HCT116 (cell line): ENCODE data around the gene GIPC3. TPM values are rescaled to one million over a fixed set of nuclear protein-coding genes. Genes with fewer than 3 reads are reported as not detected.

Source experiments
- ATAC-seq: fragments of 200-7000 bp; cut with Tn5 transposase; 2 replicates; pipeline ENCODE4 v1.9.1; 2020; ENCODE audit warnings: mild to moderate bottlenecking, moderate library complexity
- BruUV-seq: library from RNA; stranded (reverse); fragments of 400-500 nt; replicated peaks from 2 replicates; lab custom pipeline; 2021; lab: Mats Ljungman, UMichigan
- CTCF ChIA-PET: fragments of 300-600 bp; sonication (Branson Sonifier 250); formaldehyde crosslinking; loops from one replicate; lab custom pipeline; 2021; ENCODE audit warnings: antibody characterized with exemption; lab: Charles Lee
- POLR2A ChIA-PET: fragments of 300-600, 350-600 bp; sonication (Branson Sonifier 250); formaldehyde crosslinking; loops from one replicate; lab custom pipeline; 2021; ENCODE audit warnings: antibody characterized with exemption; lab: Charles Lee
- RAD21 ChIA-PET, 2 experiments: fragments of 300-600 bp; sonication (Branson Sonifier 250); formaldehyde crosslinking; loops; one replicate each; lab custom pipeline; 2023; ENCODE audit warnings: low total read pairs in 2 of 2; ENCODE audit not compliant: uncharacterized antibody in 2 of 2, unreplicated experiment in 2 of 2, low non-redundant PET in 1 of 2; lab: Charles Lee
- DNase-seq: peaks from one replicate; pipeline ENCODE4 v3.0.0-alpha.2; 2010; ENCODE audit warnings: low read depth, low spot score
- H2AFZ ChIP-seq: fragments of 200-600 bp; shearing (Covaris generic), sonication (generic); 2 replicates; pipeline ENCODE4 v1.6.1; 2017; ENCODE audit warnings: low read depth, mixed run types, mixed read lengths, antibody characterized with exemption, low read length; ENCODE audit not compliant: poor library complexity, severe bottlenecking
- H3K27ac ChIP-seq: 2 replicates; pipeline ENCODE4 v1.5.1; 2012; ENCODE audit warnings: low read depth, low read length
- H3K27me3 ChIP-seq: fragments of 200-600 bp; sonication (generic); 2 replicates; pipeline ENCODE4 v1.6.1; 2016; ENCODE audit warnings: mixed run types, low read length, mixed read lengths; ENCODE audit not compliant: insufficient read depth
- H3K36me3 ChIP-seq, 2 experiments: fragments of 200-500 bp in 1 of 2; fragments of 200-600 bp in 1 of 2; sonication (Bioruptor generic) in 1 of 2; sonication (generic) in 1 of 2; 2 replicates each; pipeline versions ENCODE4 v1.5.1 to v1.6.1; 2014 to 2016; ENCODE audit warnings: low read length in 2 of 2, inconsistent platforms in 1 of 2, mixed read lengths in 1 of 2, mixed run types in 1 of 2; ENCODE audit not compliant: insufficient read depth in 2 of 2, control insufficient read depth in 1 of 2
- H3K4me1 ChIP-seq, 2 experiments: fragments of 200-600 bp in 1 of 2; sonication (generic) in 1 of 2; 2 replicates each; pipeline versions ENCODE4 v1.5.1 to v1.6.1; 2012 to 2017; ENCODE audit warnings: low read length in 2 of 2, inconsistent platforms in 1 of 2, mild to moderate bottlenecking in 1 of 2, mixed read lengths in 1 of 2, mixed run types in 1 of 2, moderate library complexity in 1 of 2; ENCODE audit not compliant: insufficient read depth in 2 of 2, control insufficient read depth in 1 of 2
- H3K4me2 ChIP-seq: fragments of 200-600 bp; sonication (generic); 2 replicates; pipeline ENCODE4 v1.6.1; 2017; ENCODE audit warnings: mixed run types, low read length, mixed read lengths
- H3K4me3 ChIP-seq, 2 experiments: fragments of 200-600 bp in 1 of 2; sonication (generic) in 1 of 2; replicated peaks in 1 of 2; 2 replicates each; pipeline ENCODE4 v1.5.1; 2011 to 2016; ENCODE audit warnings: low read length in 2 of 2, control low read depth in 1 of 2, low read depth in 1 of 2, mild to moderate bottlenecking in 1 of 2, mixed read lengths in 1 of 2, mixed run types in 1 of 2
- H3K79me2 ChIP-seq: fragments of 200-600 bp; sonication (generic); 2 replicates; pipeline ENCODE4 v1.6.1; 2017; ENCODE audit warnings: mild to moderate bottlenecking, mixed run types, low read length, moderate library complexity, mixed read lengths; ENCODE audit not compliant: insufficient read depth
- H3K9ac ChIP-seq: fragments of 200-600 bp; sonication (generic); 2 replicates; pipeline ENCODE4 v1.6.1; 2016; ENCODE audit warnings: low read length, mixed read lengths
- H3K9me2 ChIP-seq: fragments of 200-600 bp; sonication (generic), shearing (Covaris generic); 2 replicates; pipeline ENCODE4 v1.6.1; 2017; ENCODE audit warnings: mixed run types, mild to moderate bottlenecking, moderate library complexity; ENCODE audit not compliant: insufficient read depth
- H3K9me3 ChIP-seq, 2 experiments: fragments of 200-500 bp in 1 of 2; fragments of 200-600 bp in 1 of 2; sonication (Bioruptor generic) in 1 of 2; sonication (generic) in 1 of 2; 2 replicates each; pipeline ENCODE4 v1.6.1; 2014 to 2017; ENCODE audit warnings: low read length in 2 of 2, mixed read lengths in 2 of 2, inconsistent platforms in 1 of 2, low read depth in 1 of 2, mild to moderate bottlenecking in 1 of 2, mixed run types in 1 of 2, moderate library complexity in 1 of 2; ENCODE audit not compliant: control insufficient read depth in 1 of 2, insufficient read depth in 1 of 2
- H4K20me1 ChIP-seq: fragments of 200-600 bp; sonication (generic), shearing (Covaris generic); 2 replicates; pipeline ENCODE4 v1.6.1; 2017; ENCODE audit warnings: mixed run types, mild to moderate bottlenecking, moderate library complexity; ENCODE audit not compliant: insufficient read depth
- CBX3 ChIP-seq: IDR thresholded peaks from 2 replicates; pipeline ENCODE4 v1.6.1; 2012; ENCODE audit warnings: low read depth
- CEBPB ChIP-seq: IDR thresholded peaks from 2 replicates; pipeline ENCODE4 v1.6.1; 2012; ENCODE audit warnings: low read depth
- ELF1 ChIP-seq: IDR thresholded peaks from 2 replicates; pipeline ENCODE4 v1.6.1; 2012; ENCODE audit warnings: low read depth, borderline replicate concordance
- EZH2 ChIP-seq: fragments of 200-600 bp; sonication (generic); IDR thresholded peaks from 2 replicates; pipeline ENCODE4 v1.6.1; 2017; ENCODE audit warnings: antibody characterized with exemption, mixed run types
- POLR2AphosphoS5 ChIP-seq: IDR thresholded peaks from 2 replicates; pipeline ENCODE4 v1.6.1; 2011; ENCODE audit warnings: mild to moderate bottlenecking, low read depth, low read length, moderate library complexity
- TCF7L2 ChIP-seq: IDR thresholded peaks from 2 replicates; pipeline ENCODE4 v1.7.0; 2011; ENCODE audit warnings: borderline replicate concordance, inconsistent platforms; ENCODE audit not compliant: insufficient read depth, insufficient read length; ENCODE audit errors: extremely low read depth
- YY1 ChIP-seq: IDR thresholded peaks from 2 replicates; pipeline ENCODE4 v1.6.1; 2011; ENCODE audit warnings: low read length, low read depth, moderate library complexity, mild to moderate bottlenecking; ENCODE audit not compliant: insufficient replicate concordance; ENCODE audit errors: extremely low read depth
- ZNF274 ChIP-seq: fragments of 200-500 bp; sonication (Bioruptor generic); IDR thresholded peaks from 2 replicates; pipeline ENCODE4 v1.6.1; 2014; ENCODE audit warnings: mild to moderate bottlenecking, low read depth, low read length, inconsistent platforms
- intact Hi-C: fragments of 100-400 bp; cut with micrococcal nuclease; formaldehyde crosslinking; loops from 2 replicates; pipeline ENCODE4 v1.10.0; 2022
- total RNA-seq: library from RNA; stranded (reverse); gene quantifications from one replicate; pipeline ENCODE4 v1.2.1, GENCODE V29; 2021; ENCODE audit not compliant: unreplicated experiment
- TF ChIP-seq, protein P1 (sequence below): IDR thresholded peaks from 2 replicates; pipeline ENCODE4 v1.6.1; 2012

Gene GIPC3
- total RNA-seq, 1 experiment from 2014 or later: not detected

DNA sequence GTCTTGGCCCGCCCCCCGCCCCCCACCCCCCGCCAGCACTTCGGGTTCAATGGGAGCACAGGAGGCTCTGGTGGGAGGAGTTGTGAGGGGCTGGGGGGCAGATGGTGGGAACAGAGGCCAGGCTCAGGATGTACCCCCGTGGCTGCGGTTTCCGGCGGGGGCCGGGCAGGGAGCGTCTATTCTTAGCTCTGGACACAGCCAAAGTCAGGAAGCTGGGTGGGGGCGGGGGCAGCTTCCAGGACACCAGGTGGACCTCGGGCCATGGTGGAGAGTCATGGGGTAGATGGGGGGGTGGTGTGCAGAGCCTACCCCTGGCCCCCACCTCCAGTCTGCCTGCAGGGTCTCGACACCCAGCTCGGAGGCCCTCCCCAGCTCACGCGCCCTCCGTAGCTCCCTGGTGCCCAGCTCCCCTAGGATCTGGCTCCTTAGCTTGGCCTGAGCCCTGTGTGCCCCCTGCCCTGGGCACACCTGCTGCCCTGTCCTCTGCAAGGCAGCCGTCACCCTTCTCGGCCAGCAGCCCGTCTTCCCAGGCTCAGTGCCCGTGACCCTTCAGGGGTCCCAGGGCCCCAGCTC is 23.6 kb downstream of the GIPC3 start:
- Histone ChIP-seq H3K9me3 (no peaks in the 10 kb centered on the region), H3K4me1 (peaks cover 13 to 28% of the 10 kb centered on the region in 2 experiments), H3K4me3 (no peak overlapping the region), H3K27ac (peak overlapping the region; percentile 22; the same call in 1 of the 2 replicates), H3K36me3 (peaks cover 0 to 7% of the 10 kb centered on the region in 2 experiments; a peak in 1 of 4 replicates), H3K27me3 (no peaks in the 10 kb centered on the region), H3K79me2 (no peaks in the 10 kb centered on the region), H3K9ac (no peak overlapping the region), H2AFZ (no peak overlapping the region), H3K9me2 (no peaks in the 10 kb centered on the region), H3K4me2 (no peak overlapping the region), H4K20me1 (no peaks in the 10 kb centered on the region)
- intact Hi-C loops: no loop called here
- ATAC-seq (no peak), DNase-seq (no peak)
- BruUV-seq: no TSS peak
- TF ChIP-seq, protein P1, sequence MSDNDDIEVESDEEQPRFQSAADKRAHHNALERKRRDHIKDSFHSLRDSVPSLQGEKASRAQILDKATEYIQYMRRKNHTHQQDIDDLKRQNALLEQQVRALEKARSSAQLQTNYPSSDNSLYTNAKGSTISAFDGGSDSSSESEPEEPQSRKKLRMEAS: no peak
- TF ChIP-seq TCF7L2 (no peak), ZNF274 (no peak), YY1 (no peak), EZH2 (no peak), CBX3 (no peak)
- POLR2A ChIA-PET: interaction anchor here (0.6 to 1.4 kb wide), 3 partner anchors 14 to 18 kb away, joined by 3 to 4 read pairs (median 3); partner anchors contain the start of gene CACTIN
- CTCF ChIA-PET: interaction anchor here (0.6 kb wide), 1 partner anchor 10 kb away, joined by 3 read pairs; no protein-coding TSS in a partner anchor
- RAD21 ChIA-PET: no interaction called here

DNA sequence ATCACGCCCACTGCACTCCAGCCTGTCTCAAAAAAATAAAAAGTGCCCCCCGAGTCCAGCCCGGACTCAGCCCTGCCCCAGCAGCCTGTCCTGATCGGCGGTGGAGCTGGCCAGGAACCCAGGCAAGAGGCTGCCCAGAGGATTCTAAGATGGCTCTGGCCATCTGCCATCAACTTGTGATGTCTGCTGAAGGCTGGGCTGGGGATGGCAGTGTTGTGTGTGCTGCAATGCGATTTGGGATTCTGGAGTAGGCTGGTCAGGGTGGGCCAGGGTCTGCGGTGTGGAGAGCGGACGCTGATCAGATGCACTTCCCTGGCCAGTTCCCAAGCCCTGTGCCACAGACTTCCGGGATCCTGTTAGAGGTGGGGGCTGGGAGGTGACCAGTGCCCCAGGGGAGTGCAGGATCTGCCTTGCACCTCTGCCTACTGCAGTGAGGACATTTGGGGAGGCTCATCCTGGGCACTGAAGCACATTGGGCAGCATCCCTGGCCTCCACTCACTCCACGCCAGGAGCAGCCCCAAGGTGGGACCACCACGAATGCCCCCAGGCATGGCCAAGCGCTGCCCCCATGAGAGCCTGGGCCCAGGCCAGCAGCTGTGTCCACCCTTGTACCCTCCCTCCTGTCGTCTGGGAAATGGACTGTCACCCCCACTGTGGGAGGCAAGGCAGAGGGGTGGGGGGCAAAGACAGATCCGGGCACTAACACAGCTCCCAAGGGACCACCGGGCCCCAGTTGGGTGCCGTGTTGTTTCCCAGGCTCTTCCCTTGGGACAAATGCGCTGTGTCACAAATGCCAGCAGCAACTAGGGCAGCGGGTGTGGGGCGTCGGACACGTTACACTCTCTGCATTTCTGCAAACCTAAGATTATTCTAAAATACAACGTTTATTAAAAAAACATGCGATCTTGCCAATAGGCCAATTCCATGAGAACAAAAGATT is 24.8 kb downstream of the GIPC3 start:
- RAD21 ChIA-PET: no interaction called here
- H3K36me3 ChIP-seq: peaks cover 0 to 7% of the 10 kb centered on the region in 2 experiments; a peak in 1 of 4 replicates
- DNase-seq: no peak
- no peak for ATAC-seq
- no peak overlapping the region for H3K9ac ChIP-seq
- H3K4me3 ChIP-seq: no peak overlapping the region
- no peaks in the 10 kb centered on the region for H3K27me3 ChIP-seq
- no peak overlapping the region for H2AFZ ChIP-seq
- H3K79me2 ChIP-seq: no peaks in the 10 kb centered on the region
- intact Hi-C loops: no loop called here
- H3K4me2 ChIP-seq: no peak overlapping the region
- H4K20me1 ChIP-seq: no peaks in the 10 kb centered on the region
- TF ChIP-seq POLR2AphosphoS5 (0 out of 2 replicates have a peak, but pooled peaks have one; percentile 14), ZNF274 (no peak), CEBPB (no peak), ELF1 (no peak), TCF7L2 (no peak)
- no peaks in the 10 kb centered on the region for H3K9me3 ChIP-seq
- H3K9me2 ChIP-seq: no peaks in the 10 kb centered on the region
- POLR2A ChIA-PET: no interaction called here
- H3K27ac ChIP-seq: no peak overlapping the region
- no TSS peak for BruUV-seq
- H3K4me1 ChIP-seq: peaks cover 13 to 28% of the 10 kb centered on the region in 2 experiments
- CTCF ChIA-PET: no interaction called here
